ENCODE results near the gene PDSS2.
"Not testable (repeated sequence)": the region's sequence is repeated elsewhere in the genome, so short reads cannot be mapped to it uniquely, and the experiment has no call there.

The PDSS2 gene

DNA sequence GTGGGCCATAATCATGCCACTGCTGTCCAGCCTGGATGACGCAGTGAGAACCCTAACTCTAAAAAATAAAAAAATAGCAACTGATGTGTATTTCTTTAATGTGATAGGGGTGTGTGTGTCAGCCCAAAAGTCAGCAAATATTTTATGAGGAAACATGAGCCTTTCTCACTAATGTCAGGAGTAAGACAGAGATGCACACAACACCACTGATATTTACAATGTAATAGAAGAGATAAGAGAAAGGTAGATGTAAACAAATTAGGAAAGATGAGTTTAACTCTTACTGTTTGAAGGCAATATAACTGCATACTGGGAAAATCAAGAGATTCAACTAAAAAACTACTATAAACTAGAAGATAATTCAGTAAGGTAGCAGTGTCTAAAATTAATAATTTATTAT is 244.0 kb downstream of the PDSS2 start:
- no peak for DNase-seq (ENCODE audit: low spot score)

DNA sequence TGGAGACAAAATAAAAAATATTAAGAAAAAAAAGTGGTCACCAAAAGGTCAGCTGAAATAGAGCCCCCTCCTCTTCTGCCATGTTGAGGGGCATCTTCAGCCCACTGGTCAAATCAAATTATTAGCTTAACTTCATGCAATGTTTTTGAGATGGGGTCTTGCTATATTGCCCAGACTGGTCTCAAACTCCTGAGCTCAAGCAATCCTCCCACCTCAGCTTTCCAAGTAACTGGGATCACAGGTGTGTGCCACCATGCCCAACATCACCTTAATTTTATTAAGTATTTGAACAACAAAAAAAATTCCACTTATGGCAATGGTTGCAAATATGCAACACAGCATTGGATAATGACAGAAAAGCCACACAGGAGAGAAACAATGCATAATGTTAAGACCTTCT is 244.7 kb downstream of the PDSS2 start:
- no peak for DNase-seq (ENCODE audit: low spot score)

DNA sequence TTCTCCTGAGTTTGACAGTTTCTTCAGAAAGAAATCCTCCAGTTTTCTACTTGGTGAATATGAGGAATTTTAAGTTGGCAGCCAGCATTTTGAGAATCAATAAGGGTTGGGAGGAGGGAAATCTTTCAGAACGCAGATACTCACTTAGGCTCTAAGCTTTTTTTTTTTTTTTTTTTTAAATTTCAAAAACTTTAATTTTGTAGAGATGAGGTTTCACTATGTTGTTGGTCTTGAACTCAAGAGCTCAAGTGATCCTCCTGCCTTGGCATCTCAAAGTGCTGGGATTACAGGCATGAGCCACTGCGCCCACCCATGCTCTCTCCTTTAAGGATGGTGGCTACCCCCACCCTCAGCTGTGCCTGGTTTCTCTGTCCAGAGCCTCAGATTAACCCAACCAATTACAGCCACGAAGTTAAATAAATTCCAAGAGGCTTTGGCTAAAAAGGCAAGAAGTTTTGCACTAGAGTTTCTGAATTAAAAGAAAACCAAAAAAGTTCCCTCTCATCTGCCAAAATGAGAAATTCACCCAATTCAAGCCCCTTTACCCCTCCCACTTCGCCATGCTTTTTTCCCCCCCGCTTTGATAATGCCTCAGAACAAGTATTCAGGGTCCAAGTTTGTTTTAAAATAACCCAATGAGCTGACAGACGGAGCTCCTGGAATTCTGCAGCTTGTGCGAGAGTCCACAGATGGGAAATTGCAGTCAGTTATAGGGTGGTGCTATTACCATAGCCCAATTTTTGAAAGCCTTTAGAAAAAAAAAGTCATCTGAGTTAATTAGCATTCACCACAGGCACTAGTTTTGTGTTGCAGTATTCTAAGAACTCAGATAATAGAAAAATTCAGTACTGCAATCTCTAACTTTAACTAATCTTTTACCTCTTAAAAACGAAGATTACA is 249.7 kb downstream of the PDSS2 start:
- no peak for DNase-seq (ENCODE audit: low spot score)

DNA sequence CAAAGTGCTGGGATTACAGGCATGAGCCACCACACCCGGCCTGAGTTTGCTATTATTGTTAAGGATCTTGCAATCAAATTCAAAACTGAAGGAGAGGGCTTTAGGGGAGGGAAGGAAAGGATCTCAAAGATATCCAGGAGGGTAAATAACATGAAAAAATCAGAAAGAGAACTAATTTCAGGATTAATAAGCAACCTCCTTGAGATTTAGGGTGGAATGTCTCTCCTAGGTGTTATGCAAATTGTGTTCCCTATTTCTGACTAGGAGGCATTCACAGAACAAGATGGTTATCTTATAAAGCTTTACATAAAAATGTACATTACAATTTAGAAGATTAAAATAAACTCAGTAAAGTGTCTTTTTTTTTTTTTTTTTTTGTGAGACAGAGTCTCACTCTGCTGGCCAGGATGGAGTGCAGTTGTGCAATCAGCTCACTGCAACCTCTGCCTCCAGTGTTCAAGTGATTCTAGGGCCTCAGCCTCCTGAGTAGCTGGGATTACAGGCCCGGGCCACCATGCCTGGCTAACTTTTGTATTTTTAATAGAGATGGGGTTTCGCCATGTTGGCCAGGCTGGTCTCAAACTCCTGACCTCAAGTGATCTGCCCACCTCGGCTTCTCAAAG is 252.0 kb downstream of the PDSS2 start:
- DNase-seq (ENCODE audit: low spot score) = no peak

DNA sequence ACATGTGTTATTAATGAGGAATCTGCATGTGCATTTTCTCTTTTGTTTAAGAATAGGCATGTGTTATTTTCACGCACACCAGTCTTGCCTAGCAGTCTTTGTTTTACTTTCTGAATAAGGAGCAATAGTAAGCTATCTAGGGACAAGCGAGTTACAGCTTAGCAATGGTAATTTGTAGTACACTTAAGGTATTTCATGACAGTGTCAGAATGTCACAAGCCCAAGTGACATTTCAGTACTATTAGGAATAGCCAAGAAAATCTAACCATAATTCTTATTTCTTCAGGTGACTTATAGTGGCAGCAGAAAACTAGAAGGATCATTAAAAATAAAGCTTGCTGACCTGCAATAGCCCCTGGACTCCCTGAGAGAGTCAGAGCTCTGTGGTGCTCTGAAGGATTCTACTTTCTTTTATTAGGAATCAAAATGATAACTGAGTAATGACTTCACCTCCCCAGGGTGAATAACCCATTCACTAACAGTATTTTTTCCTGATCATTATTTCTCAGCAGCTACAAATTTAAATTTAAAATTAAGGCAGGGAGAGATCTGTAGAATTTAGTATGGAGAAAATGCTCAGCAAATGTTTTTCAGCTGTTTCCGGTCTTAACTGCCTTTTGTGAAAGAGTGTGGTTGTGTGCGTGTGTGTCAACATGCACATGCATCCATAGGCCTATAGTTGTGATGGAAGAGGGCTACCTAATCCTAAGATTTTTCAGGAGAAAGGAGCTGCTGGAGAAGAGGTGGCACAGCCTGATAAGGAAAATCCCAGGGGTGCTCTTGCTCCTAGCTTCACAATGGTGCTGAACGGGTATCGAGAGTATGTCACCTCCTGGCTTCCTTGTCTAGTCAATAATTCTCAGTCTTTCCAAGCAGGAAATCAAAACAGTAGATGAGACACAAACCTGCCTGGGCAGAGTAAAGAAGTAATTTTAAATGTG is 254.0 kb downstream of the PDSS2 start:
- DNase-seq (ENCODE audit: low spot score) = no peak

DNA sequence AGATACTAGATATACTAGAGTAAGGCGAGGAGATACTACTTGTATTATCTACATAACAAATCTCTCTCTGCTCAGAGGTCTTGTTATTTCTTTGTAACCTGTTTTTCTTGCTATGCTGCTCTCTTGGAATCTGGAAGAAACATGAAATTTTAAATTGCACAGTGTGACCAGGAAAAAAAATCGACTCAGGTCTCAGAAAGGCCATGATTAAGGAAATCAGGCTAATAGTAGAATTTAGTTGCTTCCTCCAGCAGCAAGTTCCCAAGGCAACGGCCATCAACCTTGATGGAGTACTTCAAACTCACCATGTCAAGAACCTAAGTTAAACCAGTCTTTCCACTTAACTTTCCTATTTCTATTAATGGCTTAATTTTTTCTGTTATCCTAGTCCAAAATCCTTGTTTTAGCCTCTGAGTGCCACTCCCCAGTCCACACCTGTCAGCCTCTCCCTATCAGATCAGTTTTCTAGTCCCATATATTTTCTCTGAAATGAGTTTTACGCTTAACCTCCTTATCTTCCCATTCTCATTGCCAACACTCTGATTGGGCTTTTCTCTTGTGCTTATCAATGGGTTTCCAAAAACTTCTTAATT is 256.4 kb downstream of the PDSS2 start:
- DNase-seq (ENCODE audit: low spot score) = no peak

DNA sequence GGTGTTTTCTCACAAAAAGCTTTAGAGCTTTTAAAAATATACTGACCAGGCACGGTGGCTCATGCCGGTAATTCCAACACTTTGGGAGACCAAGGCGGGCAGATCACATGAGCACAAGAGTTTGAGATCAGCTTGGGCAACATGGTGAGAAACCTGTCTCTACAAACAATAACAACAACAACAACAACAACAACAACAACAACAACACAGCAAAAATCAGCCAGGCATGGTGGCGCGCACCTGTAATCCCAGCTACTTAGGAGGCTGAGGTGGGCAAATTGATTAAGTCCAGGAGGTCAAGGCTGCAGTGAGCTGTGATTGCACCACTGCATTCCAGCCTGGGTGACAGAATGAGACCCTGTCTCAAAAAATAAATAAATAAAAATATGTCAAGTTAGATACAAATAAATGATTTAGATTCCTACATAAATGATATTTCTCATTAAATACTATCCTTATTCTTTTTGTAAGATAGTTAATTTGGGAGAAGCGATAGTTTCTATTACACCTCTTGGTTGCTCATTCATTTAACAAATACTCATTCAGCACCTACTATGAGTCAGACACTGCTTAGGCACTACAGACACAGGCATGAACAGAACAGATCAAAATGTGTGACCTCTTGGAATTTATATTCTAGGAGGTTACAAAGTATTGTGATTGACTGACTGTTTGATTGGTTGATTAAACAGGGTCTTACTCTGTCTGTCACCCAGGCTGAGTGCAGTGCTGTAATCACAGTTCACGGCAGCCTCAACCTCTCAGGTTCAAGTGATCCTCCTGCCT is 260.5 kb downstream of the PDSS2 start:
- no peak for DNase-seq (ENCODE audit: low spot score)

DNA sequence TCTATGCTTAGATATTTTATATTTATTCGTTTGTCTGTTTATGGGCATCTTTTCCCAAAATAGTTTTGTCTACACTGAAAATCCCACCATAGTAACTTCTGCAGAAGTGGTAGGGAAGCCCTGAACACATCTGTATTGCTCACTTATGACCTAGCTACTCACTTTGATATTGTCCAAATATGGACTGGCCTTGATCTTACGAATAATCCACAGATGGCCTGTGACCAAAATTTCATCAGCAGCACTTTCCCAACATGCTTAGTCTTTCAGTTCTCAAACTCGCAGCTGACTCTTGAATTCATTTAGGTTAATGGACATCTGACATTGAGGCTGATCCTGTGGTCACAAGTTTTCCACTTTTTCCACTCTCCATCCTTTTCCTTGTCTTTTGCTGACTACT is 263.2 kb downstream of the PDSS2 start:
- no peak for DNase-seq (ENCODE audit: low spot score)

DNA sequence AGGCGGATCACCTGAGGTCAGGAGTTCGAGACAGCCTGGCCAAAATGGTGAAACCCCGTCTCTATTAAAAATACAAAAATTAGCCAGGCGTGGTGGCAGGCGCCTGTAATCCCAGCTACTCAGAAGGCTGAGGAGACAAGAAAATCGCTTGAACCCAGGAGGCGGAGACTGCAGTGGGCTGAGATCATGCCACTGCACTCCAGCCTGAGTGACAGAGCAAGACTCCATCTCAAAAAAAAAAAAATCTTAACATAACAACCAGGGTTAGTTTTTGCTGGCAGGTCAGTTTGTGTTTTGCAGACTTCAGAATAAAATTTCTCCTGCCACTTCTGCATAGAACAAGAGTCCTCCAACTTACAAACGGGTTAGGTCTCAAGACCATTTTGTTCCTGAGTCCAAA is 264.6 kb downstream of the PDSS2 start:
- DNase-seq (ENCODE audit: low spot score) = not testable (repeated sequence)

DNA sequence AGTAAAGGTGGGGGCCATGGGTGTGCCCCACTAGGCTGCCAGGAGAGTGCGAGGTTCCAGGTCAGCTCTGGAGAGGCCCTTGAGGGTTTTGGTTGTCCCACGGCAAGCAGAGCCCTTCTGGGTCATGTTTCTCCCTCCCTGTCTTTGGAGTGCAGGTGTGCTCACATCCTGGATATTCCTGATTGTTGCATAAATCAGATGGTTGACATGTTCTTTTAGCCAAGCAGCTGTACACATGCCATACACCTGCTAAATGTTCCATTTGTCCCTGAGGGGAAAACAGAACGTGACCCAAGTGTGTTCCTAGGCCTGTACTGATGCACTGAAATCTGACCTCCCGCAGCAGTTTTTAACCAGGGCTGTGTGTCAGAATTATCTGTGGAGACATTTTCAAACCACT is 266.5 kb downstream of the PDSS2 start:
- no peak for DNase-seq (ENCODE audit: low spot score)

DNA sequence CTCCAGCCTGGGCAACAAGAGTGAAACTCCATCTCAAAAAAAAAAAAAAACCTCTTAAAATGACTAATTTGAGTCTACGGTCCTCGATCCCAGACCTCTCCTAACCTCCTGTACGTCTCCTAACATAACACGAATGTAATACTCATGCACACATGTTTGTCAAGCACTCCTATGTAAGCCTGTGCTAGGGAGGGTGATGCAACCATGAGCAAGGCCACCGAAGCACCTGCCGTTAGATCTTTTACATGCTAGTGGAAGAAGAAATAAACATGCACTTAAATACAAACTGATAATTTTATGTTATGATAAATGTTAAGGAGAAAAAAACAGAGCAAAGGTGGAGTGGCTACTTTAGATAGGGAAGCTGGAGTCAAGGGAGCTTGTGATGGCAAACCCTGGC is 271.7 kb downstream of the PDSS2 start:
- DNase-seq (ENCODE audit: low spot score) = no peak

DNA sequence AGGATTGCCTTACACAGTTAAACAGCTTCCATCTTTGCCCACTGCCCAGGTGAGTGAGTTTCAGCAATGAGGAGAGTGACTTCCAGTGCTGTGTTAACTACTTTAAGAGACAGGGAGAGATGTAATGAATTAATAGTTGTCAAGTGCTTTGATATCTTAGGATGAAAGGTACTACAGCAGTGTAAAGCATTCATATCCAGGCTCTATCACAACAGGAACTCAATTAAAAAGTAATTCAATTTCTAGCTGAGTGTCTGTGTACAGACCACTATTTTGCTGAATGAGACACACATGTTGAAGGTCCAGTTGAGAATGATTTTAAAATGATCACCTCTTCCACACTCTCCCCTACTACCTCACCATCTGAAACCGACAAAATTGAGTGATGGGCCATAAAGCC is 273.3 kb downstream of the PDSS2 start:
- DNase-seq (ENCODE audit: low spot score) = no peak

DNA sequence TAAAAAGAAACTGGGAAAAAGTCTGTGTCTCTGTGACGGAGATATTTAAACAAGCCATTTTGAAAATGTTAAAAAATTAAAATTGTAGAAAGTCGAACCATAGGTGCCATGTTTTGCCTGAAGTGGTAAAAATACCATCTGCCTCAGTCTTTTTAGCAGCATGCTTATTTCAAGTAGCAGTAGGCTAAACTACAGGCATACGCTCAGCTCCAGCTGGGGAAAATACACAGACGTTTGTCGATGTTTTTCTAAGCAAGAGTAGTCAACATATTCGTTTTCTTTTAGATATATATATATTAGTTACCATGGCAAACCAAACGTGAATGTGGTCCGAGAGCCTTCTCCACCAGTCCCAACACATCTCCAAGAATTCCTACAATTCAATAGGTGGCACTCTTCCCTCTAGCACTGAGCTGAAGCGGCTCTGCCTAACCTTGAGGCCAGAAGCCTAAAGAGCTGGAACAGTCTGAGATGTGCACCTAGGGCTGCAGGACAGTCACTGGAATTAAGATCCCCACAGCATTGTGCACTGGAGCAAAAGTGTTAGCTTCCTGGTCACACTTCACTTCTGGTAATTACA is 273.9 kb downstream of the PDSS2 start:
- no peak for DNase-seq (ENCODE audit: low spot score)

DNA sequence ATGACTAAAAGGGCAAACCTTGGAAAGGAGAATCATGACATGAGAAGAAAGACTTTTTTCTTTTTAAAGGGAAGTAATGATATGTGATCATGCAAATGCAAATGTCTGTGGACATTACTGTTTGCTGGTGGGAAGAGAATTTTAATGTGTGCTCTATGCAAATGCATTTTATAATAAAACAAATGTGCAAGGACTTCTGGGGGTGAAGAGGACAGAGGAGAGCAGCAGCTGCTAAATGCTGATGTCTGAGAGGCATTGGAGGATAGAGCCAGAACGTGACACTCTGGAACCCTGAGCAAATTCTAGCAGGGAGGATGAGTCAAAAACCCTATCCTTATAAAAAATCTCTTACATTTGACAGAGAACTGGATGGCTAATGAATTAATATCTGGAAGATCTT is 274.9 kb downstream of the PDSS2 start:
- no peak for DNase-seq (ENCODE audit: low spot score)

DNA sequence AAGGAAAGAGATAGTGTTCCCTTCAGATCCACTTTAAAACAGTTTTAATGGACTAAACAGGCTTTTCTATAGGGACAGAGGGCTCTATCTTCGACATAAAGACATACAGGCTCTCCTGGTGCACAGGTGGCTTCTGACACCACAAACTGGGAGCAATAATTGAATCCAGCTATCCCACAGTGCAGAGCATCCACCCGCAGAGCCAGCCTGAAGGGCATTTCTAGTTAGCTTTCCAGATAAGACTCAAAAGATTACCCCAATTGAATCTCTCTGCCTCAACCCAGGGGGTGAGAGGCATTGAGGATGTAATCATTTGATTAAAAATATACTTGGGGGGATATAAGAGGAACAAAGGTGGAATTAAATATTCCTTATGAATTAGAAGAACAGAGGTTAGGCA is 279.3 kb downstream of the PDSS2 start:
- no peak for DNase-seq (ENCODE audit: low spot score)

DNA sequence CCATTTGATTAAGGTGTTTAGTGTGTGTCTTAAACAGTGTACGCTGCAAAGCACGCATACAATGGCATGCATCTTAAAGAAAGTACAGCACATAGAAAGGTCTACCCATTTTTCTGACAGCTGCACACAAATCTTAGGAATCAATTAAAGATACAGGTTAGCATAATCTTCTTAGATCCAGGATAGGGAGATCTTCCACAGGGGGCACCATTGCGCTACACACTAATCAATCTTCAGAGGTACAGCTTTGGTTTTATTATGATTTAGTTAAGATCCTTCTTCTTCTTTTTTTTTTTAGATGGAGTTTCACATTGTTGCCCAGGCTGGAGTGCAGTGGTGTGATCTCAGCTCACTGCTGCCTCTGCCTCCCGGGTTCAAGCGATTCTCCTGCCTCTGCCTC is 280.4 kb downstream of the PDSS2 start:
- DNase-seq (ENCODE audit: low spot score) = no peak

DNA sequence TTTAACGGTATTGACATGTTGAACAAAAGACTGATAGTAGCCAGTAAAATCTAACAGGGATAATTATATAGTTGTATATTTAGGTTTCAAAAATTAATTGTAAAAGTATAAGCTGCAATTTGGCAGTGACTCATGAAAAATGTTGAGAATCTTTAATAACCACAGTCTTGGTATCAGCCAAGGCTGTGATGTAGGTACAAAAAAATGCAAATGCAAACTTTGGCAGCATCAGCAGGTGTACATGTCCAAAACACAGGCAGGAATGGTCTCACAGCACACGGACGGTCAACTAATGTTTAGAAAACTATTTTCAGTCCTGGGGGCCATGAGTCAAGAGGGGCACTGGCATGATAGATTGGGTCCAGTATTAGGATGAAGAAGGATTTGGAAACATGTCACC is 285.6 kb downstream of the PDSS2 start:
- DNase-seq (ENCODE audit: low spot score) = no peak

DNA sequence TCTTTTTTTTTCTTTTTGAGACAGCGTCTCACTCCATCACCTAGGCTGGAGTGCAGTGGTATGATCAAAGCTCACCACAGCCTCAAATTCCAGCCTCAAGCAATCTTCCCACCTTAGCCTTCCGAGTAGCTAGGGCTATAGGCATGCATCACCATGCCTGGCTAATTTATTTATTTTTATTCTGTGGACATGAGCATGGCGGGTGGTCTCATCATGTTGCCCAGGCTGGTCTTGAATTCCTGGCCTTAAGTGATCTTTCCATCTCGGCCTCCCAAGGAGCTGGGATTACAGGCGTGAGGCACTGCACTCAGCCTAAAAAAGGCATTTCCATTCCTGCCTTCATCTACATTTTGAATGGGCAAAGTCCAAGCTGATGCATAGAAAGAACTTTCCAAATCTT is 287.9 kb downstream of the PDSS2 start:
- no peak for DNase-seq (ENCODE audit: low spot score)

DNA sequence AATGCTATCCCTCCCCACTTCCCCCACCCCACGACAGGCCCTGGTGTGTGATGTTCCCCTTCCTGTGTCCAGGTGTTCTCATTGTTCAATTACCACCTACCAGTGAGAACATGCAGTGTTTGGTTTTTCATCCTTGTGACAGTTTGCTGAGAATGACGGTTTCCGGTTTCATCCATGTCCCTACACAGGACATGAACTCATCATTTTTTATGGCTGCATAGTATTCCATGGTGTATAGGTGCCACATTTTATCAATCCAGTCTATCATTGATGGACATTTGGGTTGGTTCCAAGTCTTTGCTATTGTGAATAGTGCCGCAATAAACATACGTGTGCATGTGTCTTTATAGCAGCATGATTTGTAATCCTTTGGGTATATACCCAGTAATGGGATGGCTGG is 295.1 kb downstream of the PDSS2 start:
- not testable (repeated sequence) for DNase-seq (ENCODE audit: low spot score)

DNA sequence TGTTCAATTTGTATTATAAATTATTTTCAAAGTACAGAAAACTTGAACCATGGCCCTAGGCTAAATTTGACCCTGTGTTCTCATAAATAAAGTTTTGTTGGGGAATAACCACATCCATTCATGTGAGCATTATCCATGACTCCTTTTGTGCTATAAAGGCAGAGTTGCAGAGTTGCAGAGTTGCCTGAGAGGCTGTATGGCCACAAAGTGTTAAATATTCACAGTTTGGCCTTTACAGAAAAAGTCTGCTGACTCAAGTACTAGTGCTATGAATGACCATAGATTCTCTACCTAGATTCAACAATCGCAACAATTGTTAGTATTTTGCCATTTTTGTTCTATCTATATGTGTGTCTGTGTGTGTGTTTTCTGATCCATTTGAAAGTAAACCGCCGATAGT is 297.8 kb downstream of the PDSS2 start:
- no peak for DNase-seq (ENCODE audit: low spot score)

DNA sequence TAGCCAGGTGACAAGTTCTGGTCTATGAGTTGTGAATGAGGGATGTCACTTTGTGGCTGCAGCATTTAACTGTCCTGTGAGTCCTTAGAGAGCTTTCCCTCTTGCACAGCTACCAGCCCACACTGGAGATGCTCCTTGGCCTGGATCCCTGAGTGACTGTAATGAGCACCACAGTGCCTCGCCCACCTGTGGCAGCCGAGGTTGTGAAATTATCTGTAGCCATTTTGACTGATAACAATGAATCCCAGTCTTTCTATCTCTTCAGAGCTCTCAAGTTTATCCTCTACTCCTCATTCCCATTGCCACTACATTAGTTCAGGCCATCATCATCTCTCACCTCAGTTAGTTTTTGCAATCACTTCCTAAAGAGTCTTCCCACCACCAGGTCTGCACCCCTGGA is 302.7 kb downstream of the PDSS2 start:
- no peak for DNase-seq (ENCODE audit: low spot score)
